ENCODE results near the gene CPS1. TPM values are rescaled to one million over a fixed set of nuclear protein-coding genes. Genes with fewer than 3 reads are reported as not detected.

Gene CPS1
- total RNA-seq, 1 donor from 2014 or later, result 2.8 TPM

DNA sequence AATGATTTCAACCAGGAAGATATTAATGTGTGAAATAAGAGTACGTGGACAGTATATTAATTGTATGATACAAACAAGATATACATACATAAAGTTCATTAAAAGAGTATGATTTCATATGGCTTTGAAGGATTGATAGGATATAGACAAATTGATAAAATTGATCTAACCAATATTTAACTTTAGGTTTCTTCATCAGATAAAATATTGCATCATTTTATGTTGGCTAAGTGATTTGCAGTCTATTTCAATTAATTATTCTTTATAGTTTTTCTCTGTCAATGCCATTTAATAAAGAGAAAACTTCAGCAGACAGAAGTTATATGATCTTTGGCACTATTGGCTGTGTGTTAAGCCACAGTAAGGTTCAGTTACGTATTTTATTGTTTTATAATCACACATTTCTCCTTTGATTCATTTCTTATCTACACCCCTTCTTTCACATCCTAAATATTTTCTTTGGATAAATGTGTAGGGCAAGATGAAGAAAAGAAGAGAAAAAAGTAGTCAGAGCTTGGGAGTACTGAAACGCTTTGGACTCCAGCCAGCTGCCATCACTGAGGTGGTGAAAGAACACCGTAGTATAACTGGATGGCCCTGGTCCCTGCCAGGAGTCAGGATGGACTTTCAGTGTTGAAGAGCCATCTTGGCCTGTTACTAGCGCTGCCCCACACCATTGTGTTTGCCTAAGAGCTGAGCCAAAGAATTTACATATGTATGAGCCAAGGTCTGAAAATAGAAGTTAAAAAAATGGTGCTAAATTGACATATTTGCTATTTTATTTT, 9.8 kb upstream of the CPS1 start:
- DNase-seq, result no peak

DNA sequence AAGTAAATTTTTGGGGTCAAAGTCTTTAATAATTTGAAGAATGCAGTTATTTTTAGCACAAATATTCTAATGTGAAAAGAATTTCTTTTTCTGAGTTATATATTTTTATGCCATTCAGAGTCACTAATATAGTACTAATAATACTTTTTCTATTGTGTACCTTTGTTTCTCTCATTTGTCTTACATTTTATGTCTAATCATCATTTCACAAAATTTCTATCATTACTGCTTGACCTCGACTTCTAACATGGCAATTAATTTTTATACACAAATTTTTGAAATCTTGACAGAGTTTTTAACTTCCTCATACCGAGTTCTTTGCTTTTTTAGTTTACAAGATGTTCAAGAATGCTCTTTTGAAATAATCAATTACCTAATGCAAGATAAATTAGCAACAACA, 8.4 kb upstream of the CPS1 start:
- no peak for DNase-seq

DNA sequence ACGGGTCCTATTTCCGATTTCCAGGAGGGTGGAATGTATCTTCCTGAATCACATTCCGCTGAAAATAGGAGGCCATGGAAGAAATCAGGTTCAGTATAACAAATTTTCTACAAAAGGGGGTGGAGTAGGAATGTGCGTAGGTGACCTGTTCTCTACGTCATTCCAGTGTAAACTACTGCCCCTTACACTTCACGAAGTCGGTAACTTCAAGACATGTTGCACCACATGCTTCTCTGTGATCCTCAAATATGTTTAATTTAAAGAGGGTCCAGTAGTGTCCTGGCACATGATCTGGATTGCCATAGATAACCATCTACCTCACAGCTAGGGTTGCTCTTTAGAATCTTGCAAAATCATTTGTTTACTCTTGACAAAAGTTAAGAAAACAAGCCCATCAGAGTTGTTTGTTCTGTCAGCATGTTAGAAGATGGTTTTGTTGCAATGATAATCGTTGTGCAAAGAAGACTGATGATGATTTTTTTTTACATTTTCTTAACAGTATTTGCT, 7.5 kb upstream of the CPS1 start:
- no peak for DNase-seq

DNA sequence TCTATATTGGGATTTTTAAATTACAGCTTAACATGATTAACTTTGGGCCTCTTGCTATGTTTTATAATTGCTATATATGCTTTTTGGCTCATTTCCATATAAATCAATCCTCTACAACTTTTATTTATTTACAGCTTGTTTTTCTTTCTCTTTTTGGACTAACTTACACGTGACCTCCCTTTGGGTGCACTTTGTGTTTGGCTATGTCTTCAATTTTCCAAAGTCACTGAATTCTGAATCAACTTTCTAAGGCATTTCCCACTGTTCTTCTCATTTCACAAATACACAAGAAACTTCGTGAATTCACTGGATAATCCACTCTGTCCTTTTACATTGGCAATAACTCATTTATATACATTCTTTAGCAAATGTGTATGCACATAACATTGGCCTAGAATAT, 5.4 kb upstream of the CPS1 start:
- DNase-seq, result peak; percentile 32

DNA sequence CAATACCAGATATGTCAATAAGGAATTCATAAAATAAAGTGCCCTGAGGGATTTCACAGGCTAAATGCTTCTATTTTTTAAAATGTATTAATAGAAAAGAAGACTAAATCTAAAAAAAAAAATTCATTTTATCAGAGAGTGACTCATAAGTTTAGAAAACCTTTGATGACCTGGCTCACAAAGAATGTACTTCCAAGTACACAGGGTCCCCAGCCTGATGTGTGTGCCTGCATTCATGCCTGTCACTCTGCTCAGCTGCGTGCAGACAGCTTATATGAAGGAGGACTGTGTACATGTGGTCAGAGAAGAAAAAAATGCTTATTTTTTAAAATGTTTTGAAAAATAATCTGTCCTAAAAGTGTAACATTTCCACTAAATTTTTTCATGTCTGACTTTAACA, 3.0 kb upstream of the CPS1 start:
- DNase-seq, result no peak

DNA sequence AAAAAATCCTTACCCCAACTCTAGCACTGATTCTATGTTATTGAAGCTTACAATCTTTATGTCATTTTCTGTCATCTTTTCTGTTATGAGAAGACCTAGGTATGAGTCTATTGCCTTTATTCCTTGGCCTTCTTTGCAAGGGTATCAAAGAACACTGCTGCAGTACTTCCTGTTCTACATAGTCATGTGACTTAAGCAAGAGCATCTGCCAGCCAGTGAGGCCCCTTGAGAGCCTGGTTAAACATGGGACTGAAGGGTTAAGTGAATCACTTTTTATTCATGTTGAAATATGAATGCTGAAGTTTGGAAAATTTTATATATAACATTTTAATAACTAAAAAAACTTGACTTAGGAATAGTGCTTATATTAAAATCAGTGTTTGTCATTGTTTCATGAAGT, 844 bp upstream of the CPS1 start:
- no peak for DNase-seq

DNA sequence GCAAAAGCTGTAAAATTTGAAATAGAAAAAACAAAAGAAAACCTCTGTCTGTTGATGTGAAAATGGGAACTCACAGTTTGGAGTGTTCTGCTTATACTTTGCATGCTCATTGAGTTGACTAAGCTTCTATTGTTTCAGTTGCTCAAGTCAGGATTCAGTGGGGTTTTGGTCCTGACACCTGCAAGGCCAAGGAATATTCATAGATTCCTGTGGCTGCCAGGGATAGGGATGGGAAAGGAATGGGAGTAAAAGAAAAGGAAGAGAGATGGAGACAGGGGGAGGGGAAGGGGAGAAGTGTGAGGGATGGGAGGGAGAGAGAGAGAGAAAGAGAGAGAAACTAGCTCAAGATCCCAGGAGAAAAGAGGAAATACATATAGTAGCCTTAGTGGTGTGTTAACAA, 1.3 kb downstream of the CPS1 start:
- no peak for DNase-seq

DNA sequence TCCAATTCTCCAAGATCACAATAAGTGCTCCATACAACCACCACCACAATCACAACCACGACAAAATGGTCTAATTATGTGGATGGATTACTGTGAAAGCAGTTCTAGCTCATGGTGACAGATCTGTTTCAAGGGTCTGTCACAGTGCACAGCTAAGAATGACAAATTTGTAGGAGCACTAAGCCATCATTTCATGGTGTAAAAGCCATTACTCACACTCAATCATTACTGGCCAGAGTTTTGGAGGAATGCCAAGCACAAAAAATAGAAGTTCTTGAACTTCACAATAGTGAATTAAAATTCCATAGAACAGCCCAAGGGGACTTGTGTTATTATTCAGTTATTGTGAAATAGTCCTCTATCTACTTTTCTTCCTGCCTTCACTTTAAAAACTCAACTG, 2.3 kb downstream of the CPS1 start:
- DNase-seq, result peak; percentile 63

DNA sequence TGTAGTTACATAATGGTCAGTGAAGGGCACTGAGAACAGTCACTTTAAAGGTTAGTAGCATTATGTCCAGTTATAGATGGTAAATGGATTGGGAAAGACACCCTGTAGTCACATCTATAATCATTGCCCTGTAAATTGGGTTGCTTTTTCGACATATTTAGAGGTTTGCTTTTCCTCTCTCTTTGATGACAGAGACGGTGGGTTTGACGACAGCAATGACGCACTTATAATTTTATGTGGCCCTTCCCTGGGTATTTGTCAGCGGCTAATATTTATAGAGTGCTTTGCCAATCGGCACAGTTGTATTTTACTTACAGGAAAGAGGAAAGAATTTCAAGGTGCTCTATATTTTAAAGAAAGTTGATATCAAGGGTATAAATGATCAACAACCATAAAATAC, 2.8 kb downstream of the CPS1 start:
- no peak for DNase-seq

DNA sequence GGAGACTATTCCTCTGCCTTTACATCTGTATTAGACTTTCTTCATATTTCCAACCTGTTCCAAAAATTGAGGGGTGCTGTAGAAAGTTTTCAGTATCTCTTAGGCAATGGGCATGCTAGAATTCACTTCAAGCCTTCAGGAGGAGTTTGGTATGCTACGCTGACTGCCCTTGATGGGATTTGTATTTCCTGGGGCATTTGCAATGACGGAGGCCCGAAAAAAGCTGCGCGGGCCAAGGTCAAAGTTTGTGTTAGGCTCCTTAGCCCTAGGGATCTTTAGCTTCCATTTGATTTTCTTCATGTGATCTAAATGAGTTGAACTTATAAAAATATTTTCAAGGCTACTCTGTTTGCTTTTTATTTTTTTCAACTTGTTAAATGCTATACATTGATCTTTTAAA, 5.1 kb downstream of the CPS1 start:
- no peak for DNase-seq

DNA sequence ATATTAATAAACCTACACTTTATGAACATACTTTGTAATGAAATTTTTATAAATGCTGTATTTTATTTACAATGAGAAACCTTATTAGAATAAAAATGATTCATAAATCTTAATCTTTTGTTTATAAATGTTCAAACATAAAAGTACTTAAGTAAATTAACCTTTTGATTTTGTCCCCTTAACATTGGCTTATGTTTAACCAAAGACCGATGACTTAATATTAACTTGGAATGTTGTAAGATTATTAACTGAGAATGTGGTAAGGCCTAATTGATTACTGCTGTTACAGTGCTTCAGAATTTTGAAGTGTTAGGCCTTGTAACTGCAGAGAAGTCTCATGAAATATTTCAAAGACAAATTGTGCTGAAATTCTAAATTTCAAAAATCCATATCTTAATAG, 5.7 kb downstream of the CPS1 start:
- DNase-seq, result no peak

DNA sequence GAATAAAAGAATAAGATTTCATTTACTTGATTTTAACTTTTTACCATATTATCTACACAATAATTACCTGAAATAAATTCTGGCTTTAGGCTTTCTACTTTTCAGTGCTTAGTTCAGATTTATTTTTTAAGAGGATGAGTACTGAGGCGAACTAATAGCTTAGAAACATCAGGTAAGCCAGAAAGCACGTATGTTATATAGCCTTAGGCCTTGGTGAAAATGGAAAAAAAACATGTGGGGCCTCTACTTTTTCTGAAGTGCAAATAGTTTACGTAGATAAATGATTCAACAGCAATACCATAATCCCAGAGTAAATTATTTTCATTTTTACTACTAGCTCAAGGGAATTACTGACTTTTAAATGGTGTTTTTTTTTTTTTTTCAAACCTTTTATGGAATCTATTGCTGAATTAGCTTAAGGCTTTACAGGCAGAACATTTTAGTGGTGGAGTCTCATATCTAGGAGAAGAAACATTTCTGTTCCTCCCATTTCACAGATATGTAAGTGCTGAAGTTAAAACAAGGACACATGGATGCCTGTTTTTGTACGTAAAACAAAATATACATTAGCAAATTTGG, 6.2 kb downstream of the CPS1 start:
- DNase-seq, result peak; percentile 43

DNA sequence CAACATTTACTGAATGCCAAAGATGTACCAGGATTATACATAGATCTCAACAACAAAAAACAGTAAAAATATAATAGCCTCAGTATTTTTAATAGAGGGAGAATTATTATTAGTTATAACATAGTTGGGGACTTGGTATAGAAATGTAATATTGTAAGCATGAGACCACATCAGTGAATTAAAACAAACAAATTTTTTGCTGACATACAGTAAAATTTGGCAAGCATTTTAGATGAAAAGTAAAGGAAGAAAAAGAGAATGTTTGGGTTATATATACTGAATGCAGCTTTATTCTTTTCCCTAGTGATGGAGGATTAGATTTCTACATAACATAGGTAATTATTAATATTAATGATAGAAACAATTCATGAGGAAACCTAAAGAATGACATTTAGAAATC, 10.9 kb downstream of the CPS1 start:
- no peak for DNase-seq

DNA sequence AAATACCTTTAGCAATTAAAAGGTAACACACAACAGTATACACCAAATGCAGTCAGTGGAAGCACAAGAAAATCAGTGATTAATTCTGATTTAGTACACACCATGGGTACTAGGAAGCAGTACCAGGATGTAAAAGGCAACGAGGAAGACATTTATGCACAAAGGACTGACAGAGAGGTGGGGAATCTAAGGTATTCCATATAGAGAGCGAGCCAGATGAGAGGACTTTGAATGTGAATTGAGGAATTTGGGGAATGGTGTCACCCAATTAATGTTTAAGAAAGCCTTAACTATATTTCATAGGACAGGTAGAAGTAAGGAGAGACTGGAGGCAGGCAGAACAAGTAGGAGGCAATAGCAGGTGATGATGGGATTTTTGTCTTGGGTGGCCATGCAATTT, 11.7 kb downstream of the CPS1 start:
- no peak for DNase-seq

DNA sequence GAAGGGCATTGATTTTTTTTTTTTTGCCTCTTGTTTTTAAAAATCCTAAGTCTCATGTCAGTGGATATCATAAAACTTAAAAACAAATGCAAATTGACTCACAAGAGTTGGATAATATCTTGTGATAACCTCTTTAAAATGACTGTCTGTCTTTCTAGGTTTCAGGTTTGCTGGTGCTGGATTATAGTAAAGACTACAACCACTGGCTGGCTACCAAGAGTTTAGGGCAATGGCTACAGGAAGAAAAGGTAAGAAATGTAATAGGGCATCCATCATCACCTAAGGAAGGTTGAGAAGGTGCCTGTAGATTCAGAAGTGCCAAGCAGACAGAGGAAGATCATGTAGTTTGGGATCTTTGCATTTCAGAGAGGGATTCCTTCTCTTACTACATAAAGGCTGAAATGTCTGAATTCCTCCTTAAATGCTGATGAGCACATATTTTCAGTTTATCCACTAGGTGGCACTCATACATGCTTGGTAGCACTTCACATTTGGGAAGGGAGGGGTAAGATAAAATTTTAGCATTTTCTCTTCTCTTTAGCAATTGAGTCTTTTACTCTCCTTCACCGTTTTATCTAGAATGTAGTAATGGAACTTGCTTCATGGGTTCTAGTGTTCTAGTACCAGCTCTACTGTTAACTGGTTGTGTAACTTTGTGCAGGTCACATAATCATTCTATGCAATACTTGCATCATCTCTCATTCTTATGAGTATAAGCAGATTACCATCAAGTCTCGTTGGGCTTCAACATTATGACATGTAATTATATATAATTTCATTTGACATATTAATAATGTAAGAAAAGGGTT, 21.1 kb downstream of the CPS1 start:
- DNase-seq, result peak; percentile 50

DNA sequence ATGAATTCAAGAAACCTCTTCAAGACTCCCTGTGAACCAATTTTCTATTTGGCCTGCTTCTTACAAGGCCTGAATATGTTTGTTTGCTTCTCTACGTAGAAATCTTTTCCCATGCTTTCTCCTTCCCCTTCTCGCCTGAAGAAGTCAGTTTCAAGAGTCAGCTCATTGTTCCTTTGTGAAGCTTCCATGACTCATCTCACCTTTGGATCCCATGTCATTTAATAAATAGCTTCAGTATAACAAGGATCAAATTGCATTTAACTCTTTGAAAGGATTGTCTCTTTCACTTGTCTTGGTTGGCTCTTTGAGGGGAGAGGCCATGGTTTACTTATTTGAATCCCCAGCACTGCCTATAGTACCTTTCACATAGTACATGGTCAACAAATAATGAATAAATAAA, 28.4 kb downstream of the CPS1 start:
- DNase-seq, result no peak

DNA sequence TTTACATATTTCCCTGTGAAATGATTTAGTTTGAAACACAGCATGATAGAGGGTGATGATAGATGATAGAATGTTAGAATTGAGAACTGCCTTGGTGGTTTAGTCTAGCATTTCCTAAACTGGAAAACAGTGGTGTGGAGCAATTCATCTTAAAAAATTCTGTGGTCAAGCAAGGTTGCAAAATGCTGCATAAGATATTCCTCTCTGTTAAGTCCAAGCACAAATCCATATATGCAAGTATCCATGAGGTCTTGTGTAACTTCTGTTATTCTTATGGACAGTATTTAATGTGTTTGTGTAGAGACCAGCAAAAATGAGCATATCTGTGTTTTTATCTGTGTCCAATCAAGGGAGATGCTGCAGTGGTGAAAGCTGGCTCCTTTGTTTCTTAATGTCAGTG, 30.0 kb downstream of the CPS1 start:
- DNase-seq, result no peak

DNA sequence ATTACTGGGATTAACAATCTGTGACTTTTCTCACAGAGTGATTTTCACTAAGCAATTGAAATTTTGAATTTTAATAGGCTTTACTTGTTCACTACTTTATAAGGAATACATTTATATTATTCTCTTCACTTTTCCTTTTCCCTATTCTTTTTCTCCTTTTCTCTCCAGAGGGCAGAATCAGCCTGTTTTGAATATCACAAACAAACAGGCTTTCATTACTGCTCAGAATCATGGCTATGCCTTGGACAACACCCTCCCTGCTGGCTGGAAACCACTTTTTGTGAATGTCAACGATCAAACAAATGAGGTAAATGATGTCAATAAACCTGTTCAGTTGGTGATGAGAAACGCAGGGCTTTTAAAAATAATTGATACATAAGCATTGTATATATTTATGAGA, 35.3 kb downstream of the CPS1 start:
- DNase-seq, result no peak

DNA sequence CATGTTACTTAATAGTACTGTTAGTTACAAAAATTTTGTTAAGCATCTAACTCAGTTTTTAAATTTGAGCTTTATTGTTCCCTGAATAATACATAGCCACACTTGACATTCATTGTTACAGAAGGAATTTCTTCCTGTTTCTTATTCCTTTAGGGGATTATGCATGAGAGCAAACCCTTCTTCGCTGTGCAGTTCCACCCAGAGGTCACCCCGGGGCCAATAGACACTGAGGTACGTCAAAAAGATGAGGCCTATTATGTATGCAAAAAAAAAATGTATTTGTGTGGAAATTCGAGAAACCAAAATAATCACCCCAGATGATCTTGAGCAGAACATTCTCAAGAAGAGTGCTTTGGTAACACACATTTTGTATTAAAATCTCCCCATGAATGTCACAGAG, 36.3 kb downstream of the CPS1 start:
- DNase-seq, result no peak

DNA sequence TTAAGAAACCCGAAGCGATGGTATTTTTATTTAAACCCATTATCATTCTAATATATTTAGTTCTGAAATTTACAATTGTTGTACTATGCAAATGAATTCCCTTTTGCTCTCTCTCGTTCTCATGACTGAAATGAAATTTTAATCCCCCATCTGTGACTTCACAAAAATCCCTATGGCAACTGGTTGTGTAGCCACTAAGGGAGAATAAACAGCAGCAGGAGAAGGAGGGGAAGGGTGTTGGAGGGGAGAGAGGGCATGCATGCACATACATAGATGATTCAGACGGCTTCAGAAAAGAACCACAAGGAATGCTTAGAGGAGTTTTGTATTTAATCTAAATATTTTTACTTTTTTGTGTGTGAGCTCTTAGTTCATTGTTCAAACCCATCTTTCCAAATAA, 36.8 kb downstream of the CPS1 start:
- DNase-seq, result peak; percentile 19

DNA sequence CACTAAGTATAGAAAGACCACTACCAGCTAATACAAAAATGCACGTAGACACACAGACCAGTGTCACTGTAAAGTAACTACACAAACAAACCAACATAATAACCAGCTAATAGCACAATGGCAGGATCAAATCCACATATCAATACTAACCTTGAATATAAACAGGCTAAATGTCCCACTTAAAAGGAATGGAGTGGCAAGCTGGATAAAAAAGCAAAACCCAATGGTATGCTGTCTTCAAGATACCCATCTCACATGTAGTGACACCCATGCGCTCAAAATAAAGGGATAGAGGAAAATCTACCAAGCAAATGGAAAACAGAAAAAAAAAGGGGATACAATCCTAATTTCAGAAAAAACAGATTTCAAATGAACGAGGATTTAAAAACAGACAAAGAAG, 41.8 kb downstream of the CPS1 start:
- no peak for DNase-seq

DNA sequence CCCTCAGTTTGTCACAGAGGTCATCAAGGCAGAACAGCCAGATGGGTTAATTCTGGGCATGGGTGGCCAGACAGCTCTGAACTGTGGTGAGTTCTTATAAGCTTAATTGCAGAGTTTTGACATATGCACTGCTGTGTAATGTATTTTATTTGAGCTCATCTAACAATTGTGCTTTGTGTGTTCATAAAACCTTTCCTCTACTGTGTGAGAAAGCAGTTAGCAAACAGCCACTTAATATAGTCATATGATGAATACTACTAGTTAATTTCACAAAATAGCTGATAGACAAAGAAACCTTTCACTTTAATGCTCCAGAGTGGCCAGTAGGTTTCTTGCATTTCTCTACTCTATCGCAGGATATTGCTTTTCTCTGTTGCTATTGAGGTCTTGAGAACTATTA, 43.1 kb downstream of the CPS1 start:
- DNase-seq, result no peak

DNA sequence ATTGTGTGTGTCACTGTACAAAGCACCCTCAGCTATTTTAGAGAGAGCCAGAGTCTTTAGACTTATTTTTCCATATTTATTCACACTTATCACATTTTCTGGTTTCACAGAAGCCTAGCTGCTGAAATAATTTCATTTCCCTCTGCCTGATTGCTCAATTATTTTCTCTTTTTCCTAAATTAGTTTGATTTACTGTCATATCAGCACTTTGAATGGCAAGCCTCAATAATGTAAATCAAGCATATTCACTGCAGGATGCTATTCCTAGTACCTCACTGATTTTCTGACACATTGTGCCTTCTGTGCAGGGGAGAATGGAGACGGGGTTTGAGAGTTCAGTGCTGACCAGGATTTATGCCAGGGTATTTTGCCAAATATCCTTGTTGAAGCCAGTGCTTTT, 48.3 kb downstream of the CPS1 start:
- DNase-seq, result no peak
